ENCODE data around the gene SNX2.

GRCh38 chr5:122785294-122785693 lies 10.4 kb downstream of the SNX2 start:
- TF ChIP-seq CTCF (IDR thresholded peaks at IDR 0.05) (no peak), POLR2A (IDR thresholded peaks at IDR 0.05) (no peak), POLR2AphosphoS5 (IDR thresholded peaks at IDR 0.05) (no peak)
